Skin epidermis (tissue), 12 donors: ENCODE data around the gene DHPS.
"Not testable (repeated sequence)": the region's sequence is repeated elsewhere in the genome, so short reads cannot be mapped to it uniquely, and the experiment has no call there.

Experiments used
- H3K27ac ChIP-seq, 21 experiments: fragments of 200-600 bp; sonication (generic) in 11 of 21; one replicate each; pipeline ENCODE4 v1.5.0; 2020; ENCODE audit warnings: mild to moderate bottlenecking in 3 of 21, inconsistent platforms in 2 of 21, moderate library complexity in 2 of 21
- H3K4me3 ChIP-seq, 7 experiments: fragments of 200-600 bp; sonication (generic) in 2 of 7; one replicate each; pipeline ENCODE4 v1.5.0; 2020; ENCODE audit warnings: inconsistent platforms in 2 of 7, mild to moderate bottlenecking in 2 of 7, moderate library complexity in 1 of 7

The DHPS gene

GRCh38 chr19:12706332-12706718 is 24.6 kb upstream of the DHPS start:
- H3K27ac ChIP-seq = no peak overlapping the region
- no peak overlapping the region for H3K4me3 ChIP-seq

GRCh38 chr19:12705654-12706331 is 24.1 kb upstream of the DHPS start:
- no peak overlapping the region for H3K4me3 ChIP-seq
- no peak overlapping the region for H3K27ac ChIP-seq

GRCh38 chr19:12705169-12705568 is 23.5 kb upstream of the DHPS start:
- Histone ChIP-seq H3K4me3 (no peak overlapping the region), H3K27ac (no peak overlapping the region)

- Histone ChIP-seq H3K27ac (no peak overlapping the region), H3K4me3 (no peak overlapping the region)
Observed at GRCh38 chr19:12703046-12703445, 21.4 kb upstream of the DHPS start.

GRCh38 chr19:12701596-12702282 is 20.1 kb upstream of the DHPS start:
- Histone ChIP-seq H3K4me3 (no peak overlapping the region), H3K27ac (no peak overlapping the region)

GRCh38 chr19:12698138-12698537 is 16.5 kb upstream of the DHPS start:
- Histone ChIP-seq H3K27ac (no peak overlapping the region), H3K4me3 (no peak overlapping the region)

GRCh38 chr19:12697425-12697824 is 15.7 kb upstream of the DHPS start:
- Histone ChIP-seq H3K4me3 (peak overlapping the region in 1 of 7 experiments; percentile 99), H3K27ac (peak overlapping the region in 1 of 21 experiments; percentile 87)

- Histone ChIP-seq H3K27ac (peak within 1 kb of the TSS in 20 of 21 experiments; percentile 20 to 90 (median 82)), H3K4me3 (peak within 1 kb of the TSS; percentile 62 to 99 (median 84))
Observed at GRCh38 chr19:12696366-12697335, 15.0 kb upstream of the DHPS start, which contains the start of gene FBXW9. Gene FBXW9 (minus strand): TSS chr19:12696631. CDS start chr19:12696581, 50 bp downstream.

GRCh38 chr19:12695997-12696365 is 14.3 kb upstream of the DHPS start:
- peak overlapping the region in 18 of 21 experiments; percentile 20 to 90 (median 84) for H3K27ac ChIP-seq
- peak overlapping the region; percentile 62 to 99 (median 84) for H3K4me3 ChIP-seq

GRCh38 chr19:12695514-12695913 is 13.8 kb upstream of the DHPS start:
- peak overlapping the region; percentile 62 to 99 (median 84) for H3K4me3 ChIP-seq
- peak overlapping the region in 9 of 21 experiments; percentile 60 to 90 (median 86) for H3K27ac ChIP-seq

- Histone ChIP-seq H3K4me3 (no peak overlapping the region), H3K27ac (peak overlapping the region in 1 of 21 experiments; percentile 87)
Observed at GRCh38 chr19:12695096-12695495, 13.4 kb upstream of the DHPS start.

- no peak overlapping the region for H3K27ac ChIP-seq
- no peak overlapping the region for H3K4me3 ChIP-seq
Observed at GRCh38 chr19:12694641-12695040, 13.0 kb upstream of the DHPS start.

GRCh38 chr19:12692960-12693359 is 11.3 kb upstream of the DHPS start:
- H3K27ac ChIP-seq = no peak overlapping the region
- no peak overlapping the region for H3K4me3 ChIP-seq

- Histone ChIP-seq H3K4me3 (no peak overlapping the region), H3K27ac (no peak overlapping the region)
Observed at GRCh38 chr19:12689581-12690216, 8.0 kb upstream of the DHPS start.

- Histone ChIP-seq H3K4me3 (no peak overlapping the region), H3K27ac (no peak overlapping the region)
Observed at GRCh38 chr19:12689012-12689411, 7.3 kb upstream of the DHPS start.

- no peak within 1 kb of the TSS for H3K27ac ChIP-seq
- H3K4me3 ChIP-seq = no peak within 1 kb of the TSS
Observed at GRCh38 chr19:12687496-12688196, 6.0 kb upstream of the DHPS start, which contains the start of gene GNG14. Gene GNG14 (plus strand): TSS chr19:12687998. CDS start chr19:12688049, 51 bp downstream.

- Histone ChIP-seq H3K4me3 (no peak overlapping the region), H3K27ac (no peak overlapping the region)
Observed at GRCh38 chr19:12685831-12686230, 4.2 kb upstream of the DHPS start.

GRCh38 chr19:12680034-12680433 is 1.6 kb downstream of the DHPS start:
- no peak overlapping the region for H3K27ac ChIP-seq
- H3K4me3 ChIP-seq = no peak overlapping the region

- not testable (repeated sequence) for H3K27ac ChIP-seq, H3K4me3 ChIP-seq
Observed at GRCh38 chr19:12678039-12678438, 3.6 kb downstream of the DHPS start.
